Activated CD4-positive, alpha-beta T cell treated with anti-CD3 and anti-CD28 coated beads, Interleukin-2, amount 50 U/mL, for 16 hours (primary cell): ENCODE results near the gene PHF2.

Source experiments
- DNase-seq: peaks from one replicate; pipeline ENCODE4 v3.0.0-alpha.2; 2020

Gene PHF2

DNA sequence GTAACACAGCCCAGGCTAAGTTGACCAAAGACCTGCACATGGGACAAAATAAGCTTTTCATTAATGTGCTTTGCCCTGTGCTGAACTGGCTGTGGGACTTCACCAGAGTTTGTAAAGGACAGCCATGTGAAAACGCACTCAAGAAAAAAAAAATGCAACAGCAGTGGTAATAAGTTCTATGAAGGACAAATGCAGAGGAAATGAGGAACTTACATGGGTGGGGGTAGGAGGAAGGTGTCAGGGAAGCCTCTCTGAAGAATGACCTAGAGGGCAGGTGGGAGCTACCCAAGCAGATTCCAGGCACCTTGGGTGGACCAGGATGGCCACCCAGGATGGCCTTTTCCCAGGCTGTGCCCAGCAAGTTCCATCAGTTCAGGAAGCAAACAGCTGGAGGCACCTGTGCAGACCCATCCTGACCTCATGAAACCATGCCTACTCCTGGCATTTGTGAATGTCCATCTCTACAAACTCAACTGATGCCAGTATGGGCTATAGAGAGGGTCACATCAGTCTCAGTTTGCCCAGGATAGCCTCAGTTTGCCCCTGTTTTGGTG is 6.7 kb upstream of the PHF2 start:
- no peak for DNase-seq

DNA sequence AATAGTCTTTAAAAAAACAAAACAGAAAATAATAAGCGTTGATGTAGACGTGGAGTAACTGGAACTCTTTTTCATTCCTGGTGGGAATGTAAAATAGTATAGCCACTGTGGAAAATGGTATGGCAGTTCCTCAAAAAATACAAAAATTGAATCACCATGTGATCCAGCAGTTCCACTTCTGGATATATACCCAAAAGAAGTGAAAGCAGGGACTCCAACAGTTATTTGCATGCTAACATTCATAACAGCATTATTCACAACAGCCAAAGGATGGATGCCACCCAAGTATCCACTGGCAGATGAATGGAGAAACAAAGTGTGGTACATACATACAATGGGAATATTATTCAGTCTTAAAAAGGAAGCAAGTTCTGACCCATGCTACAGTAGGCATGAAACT is 4.2 kb upstream of the PHF2 start:
- DNase-seq = no peak

DNA sequence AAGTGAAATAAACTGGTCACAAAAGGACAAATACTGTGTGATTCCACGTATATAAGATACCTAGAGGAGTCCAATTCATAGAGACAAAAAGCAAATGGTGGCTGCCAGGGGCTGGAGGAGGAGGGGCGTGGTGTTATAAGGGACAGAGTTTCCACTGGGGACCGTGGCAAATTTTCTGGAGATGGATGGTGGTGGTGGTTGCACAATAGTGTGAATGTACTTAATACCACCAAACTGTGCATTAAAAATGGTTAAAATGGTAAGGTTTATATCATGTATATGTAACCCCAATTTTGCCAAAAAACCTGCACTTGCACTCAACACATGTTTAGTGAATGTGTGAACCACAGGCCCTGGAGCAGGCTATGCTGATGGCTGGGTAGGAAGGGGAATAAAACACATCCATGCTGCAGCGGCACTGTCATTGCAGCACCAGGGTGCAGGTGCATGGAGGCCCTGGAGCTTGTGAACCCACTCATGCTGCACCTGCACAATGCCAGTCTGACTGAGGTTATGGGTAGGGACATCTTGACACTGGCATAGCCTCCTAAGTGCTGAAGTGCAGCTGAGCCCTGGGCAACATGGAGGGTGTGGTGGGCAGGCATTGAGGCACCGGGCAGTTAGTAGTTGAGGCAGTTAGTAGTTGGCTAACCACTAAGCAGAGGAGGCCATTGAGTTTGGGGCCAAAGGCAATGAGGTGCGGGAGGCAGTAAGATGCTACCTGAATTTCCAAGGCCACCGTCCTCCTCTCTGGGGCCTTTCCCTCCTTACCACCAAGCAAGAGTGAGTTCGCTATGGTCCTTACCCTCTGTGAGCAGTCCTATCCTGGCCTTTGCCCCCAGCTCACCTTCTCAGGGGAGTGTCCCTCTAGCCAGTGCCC is 3.5 kb upstream of the PHF2 start:
- DNase-seq = no peak

DNA sequence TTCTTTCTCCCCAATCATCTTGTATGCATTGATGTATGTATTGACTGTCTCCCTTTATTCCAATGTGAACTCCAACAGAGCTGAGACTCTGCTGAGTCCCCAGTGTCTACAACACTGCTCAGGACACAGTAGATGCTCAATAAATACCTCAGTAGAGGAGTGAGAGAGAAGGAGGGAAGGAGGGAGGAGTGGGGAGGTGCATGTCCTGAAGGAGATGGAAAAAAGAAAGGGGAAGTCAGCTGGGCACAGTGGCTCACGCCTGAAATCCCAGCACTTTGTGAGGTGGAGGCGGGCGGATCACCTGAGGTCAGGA is 2.9 kb upstream of the PHF2 start:
- no peak for DNase-seq

DNA sequence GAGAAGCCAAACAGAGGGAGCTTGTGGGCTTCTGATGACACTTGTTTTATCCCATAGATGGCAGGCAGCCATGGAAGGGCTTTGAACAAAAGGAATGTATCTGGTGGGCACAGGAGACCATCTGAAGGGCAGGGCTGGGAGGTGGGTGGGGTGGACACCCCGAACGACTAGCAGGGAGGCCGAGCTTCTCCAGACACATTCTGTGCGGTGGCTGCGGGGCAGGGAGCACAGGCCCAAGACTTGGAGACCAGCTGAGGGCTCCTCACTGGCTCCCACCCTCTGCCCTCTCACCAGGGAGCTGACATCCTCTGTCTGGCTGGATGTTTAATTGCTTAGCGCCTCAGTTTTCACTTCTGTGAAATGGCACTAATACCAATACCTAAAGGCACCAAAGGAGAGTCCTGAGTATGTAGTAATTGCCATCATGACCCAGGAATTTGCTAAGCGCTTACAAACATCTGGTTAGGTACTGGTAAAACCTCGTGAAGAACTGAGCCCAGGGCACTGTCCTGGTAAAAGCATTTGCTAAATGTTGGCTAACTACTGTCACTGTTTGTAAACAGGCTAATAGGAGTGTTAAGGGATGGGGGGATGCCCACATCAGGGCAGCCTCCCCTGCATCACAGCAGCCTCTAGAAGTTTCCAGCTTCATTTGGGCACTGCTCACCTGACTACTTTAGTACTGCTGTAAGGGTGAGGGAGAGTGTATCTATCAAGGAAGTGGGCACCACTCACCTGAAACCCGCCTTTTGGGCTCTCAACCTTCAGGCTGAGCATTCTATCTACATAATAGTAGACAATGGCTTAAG is 2.1 kb upstream of the PHF2 start:
- DNase-seq = no peak

DNA sequence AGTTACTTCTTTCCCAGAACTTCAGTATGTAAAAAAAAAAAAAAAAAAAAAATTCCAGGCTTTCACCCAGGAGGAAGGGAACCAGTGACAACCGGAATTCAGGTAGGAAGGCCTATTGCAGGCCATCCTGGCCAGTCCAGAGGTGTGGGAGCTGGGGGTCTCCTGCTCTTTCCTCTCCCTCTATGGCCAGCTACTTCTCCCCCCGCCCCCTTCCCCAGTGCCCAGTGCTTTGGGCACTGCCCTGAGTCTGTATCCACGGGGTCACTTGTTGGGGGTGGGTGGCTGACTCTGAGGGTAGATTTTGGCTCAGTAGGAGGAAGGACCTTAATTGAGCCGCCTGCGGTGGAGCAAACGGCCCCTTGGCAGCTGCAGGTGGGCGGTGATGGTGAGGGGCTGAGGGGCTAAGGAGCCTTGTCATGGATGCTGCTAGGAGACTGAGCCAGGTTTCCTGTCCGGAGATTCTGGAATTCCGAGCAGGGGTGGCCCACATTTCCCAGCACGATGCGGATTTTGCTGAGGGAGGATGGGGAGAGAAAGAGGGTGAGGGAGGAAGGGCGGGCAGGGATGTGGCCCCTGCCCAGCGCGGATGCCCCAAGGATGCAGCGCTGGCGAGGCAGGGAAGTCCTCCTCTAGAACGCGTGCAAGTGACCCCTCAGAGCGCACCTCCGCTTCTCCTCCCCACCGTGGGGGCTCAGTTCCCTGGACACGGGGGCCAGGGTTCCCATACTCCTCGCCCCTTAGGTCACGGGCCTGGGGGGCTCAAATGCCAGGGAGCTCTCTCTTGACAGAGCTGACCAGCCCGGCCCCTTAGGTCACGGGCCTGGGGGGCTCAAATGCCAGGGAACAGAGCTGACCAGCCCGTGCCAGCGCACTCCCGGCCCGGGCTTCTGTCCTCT is 1.2 kb upstream of the PHF2 start:
- DNase-seq = no peak

DNA sequence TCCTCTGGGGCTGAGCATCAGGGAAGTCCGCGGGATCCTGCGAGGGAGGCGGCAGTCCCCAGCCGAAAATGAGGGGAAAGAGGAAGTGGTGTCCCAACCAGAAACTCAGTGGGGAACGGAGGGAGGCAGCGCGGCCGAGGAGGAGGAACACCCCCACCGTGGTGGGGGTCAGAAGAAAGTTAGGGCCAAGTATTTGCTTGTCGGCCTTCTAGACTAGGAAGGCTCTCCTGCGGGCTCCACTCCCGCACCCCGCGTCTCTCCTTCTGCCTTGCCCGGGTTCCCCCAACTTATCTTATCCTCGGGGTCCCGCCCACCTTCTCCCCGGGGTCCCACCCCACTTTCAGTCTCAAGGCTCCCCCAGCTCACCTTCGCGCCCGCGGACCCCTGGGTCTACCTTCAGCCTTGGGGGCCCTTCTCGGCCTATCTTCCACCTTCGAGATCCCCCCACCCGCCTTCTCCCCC is 557 bp upstream of the PHF2 start:
- DNase-seq = peak; percentile 38

DNA sequence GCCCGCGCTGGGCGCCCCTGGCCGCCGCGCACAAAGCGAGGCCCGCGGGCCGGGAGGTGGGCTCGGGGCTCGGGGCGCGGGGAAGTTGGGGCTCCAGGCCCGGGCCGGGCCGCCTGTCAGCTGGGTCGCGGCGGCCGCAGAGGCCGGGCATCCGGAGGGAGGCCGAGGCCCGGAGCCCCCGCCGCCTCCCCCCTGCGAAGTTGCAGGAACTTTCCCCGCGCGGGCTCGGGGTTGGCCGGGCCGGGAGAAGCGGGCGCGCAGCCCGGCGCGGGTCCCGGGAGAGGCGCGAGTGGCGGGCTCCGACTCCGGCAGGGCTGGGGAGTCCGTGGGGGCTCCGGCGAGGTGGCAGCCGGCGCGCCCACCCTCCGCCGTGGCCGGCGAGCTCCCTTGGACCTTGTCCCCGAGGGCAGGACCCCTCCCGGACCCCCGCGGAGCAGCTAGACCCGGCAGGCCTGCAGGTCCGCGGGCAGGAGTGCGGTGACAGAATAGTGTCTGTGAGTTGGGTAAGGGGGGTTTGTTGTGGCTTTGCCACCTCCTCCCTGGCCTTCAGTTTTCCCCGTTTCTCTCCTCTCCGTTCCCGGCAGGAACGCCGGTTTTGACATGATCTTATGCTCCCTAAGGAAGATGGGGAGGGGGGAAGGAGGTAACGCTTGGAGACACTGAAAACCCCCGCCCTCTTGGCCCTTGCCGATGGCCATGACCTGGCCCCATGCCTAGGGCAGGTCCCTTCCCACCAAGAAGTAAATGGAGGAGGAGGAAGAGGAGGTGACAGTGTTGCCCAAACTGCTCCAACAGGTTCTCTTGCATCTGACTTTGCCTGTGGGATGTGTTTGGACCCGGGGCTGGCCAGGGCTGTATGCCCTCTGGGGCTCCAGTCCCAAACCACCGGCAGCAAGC is 942 bp downstream of the PHF2 start:
- no peak for DNase-seq

DNA sequence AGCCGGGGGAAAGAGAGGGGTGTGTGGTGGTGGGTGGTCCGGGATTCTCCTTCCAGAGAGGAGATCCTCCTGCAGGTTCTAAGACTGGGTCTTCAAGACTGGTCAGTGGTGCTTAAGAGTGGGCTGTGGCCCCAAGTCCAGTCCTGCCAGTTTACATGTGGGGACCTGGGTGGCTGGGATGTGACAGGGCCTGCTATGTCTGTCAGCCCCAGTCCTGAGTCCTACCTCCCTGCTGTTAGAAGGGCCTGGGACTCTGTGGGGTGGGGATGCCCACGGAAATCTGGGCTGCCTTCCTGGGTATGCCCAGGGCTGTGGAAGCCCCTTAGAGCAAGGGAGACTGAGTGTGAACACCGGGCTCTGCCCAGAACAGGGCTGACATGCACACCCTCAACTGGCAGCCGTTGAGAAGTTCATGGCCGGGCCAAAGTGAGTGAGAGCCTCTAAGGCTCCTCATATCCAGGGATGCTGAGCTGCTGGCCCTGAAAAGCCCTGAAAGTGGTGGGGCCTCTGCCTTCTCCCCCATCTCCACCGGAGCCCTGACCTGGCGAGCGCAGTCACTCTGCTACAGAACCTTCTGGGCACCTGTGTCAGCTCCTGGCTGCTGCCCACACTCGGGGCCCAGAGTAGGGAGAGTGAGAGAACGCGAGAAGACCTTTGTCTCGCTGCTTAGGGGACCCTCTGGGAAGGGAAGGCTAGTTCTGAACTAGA is 1.7 kb downstream of the PHF2 start:
- DNase-seq = no peak

DNA sequence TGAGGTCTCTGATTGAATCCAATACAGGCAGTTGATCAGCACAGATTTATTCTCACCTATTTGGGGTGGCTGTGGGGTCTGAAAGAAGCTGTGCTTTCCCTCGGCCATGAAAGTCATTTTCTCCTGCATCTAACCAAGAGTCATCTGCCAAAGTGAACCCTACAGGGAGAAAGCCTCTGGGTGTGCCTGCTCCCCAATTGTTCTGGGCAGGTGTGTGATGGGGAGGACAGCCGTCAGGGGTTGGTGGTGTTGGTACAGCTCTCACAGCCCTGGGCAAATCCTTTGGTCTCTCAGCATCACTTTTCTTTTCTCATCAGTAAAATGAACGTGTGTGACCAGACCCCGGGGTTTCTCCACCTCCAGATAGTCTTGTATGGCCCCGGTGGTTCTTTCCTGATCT is 2.5 kb downstream of the PHF2 start:
- DNase-seq = no peak

DNA sequence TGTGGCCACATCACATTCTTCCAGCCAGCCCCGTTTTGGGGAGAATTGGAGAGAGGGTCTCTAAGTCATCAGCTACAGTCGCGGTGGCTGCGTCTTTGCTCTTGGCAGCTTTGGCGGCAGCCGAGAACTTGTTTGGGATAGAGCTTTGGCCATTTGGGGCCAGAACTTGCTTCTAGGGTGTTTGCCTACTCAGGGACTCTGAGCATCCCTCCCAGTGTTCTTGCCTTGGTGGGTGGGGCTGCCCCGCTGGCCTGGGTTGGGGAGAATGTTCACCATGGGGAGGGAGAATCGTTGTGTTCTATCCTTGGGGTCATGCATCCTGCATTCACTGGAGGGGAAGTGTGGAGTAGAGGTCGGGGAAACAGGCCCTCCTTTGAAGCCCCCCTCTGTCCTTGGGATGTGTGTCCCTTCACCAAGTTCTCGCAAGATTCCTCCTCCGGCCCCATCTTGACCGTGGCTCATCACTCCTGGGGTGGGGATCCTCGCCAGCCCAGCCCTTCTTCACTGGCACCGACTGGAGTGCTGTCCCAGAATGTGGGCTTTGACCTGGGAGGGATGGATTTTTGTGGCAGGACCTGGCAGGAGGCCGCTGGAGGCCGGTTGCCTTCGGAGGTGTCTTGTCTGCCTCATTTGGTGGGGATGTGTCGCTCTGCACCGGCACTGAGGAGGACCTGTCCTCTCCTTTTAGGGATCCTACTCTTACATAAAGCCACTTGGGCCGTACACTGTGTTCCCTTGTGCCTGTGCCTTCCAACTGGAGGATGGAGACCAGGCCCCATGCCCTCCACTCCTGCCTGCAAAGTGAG is 3.5 kb downstream of the PHF2 start:
- DNase-seq = no peak

DNA sequence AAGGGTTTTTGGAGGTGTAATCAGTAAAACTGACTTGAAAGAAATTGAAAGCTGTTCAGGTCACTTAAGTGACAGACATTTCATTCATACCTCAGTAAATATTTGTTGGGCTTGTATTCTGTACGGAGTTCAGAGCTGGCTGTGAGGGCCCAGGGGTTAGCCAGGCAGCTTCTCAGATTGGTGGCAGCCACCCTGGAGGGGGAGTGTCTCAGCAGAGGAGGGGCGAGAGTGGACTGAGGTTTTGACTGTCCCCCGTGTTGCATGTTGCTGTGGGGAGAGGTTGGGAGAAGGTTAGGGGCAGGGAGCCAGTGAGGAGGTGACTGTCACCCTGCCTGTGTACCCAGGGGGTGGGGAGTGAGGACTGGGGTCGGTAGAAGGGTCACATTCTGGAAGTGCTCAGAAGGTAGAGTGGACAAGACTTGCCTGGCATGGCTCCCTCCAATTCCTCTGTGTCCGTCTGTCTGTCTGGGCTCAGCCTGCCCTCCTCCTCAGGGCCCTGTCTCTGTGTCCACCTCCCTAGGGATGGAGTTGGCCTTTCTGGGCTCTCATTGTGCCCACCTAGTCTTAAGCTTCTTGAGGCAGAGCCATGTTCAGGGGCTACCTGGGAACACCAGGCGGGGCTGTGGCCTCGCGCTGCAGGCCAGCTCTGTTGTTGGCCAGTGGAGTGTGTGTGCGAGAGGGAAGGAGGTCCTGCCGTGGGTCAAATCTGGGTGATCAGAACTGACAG is 4.4 kb downstream of the PHF2 start:
- DNase-seq = no peak

DNA sequence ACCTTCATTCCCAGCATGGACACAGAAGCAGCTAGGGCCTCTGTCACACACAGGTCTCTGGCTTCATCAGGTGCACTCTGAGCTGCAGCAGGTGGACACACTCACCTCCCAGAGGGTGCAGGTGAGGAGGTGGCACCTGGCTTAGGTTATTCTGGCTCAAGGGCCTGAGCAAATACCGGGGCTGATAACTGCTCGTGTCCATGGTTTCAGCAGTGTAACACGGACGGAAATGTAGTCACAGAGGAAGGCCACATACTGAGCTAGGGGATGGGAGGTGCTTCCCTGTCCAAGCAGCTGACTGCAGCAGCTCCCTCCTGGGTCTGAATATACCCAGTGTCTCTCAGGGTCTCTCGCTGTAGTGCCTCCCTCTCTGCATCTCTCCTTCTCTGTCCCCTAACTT is 5.7 kb downstream of the PHF2 start:
- DNase-seq = no peak

DNA sequence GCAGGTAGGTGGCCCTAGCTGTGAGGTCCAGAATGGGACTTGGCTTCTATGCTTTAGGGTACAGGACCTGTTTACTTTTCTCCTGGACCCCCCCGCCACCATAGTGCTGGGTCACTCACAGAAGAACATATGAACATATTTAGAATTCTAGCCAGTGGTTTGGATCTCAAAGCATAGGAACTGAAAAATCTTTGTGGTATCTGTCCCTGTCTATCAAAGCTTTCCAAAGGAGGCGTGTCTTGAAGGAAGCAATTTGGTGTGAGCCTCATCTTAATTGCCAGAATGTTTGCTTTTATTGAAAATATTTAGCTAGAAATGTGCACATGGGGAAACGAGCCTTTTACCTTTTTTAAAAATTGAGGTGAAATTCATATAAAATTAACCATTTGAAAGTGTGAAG is 6.2 kb downstream of the PHF2 start:
- no peak for DNase-seq

DNA sequence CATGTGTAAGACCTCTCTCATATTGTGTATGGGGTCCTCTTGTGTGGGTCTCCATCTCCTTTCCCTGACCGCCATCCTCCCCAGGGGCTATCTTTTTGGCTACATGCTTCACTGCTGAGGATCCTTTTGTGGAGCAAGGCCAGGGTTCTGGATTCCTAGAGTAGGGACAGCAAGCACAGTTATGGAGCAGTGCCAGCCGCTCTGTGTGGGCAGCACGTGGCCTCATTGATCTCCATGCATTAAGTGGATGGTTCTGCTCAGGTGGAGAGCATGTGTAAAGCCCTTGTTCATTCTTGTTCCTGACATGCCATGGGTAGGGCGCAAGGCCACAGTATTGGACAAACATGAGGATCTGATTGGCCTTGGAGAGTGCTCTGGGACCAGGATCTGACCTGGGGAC is 8.9 kb downstream of the PHF2 start:
- no peak for DNase-seq

DNA sequence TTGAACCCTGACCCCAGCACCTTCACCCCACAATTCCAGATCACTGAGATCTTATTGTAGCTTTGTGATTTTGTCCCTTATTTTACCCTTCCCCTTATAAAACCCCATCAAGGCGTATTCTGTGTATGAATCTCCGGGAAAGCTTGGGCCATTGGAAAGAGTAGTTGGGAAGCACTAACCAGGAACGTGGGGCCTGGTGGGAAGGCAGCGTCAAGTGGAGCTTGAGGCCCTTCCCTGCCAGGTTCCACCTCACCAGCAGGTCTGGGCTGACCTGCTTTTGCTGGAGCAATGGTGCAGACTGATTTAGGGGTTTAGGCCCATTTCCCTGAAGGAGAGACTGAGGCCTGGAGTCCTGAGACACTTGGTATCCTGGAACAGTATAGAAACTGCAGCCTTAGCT is 9.3 kb downstream of the PHF2 start:
- DNase-seq = no peak

DNA sequence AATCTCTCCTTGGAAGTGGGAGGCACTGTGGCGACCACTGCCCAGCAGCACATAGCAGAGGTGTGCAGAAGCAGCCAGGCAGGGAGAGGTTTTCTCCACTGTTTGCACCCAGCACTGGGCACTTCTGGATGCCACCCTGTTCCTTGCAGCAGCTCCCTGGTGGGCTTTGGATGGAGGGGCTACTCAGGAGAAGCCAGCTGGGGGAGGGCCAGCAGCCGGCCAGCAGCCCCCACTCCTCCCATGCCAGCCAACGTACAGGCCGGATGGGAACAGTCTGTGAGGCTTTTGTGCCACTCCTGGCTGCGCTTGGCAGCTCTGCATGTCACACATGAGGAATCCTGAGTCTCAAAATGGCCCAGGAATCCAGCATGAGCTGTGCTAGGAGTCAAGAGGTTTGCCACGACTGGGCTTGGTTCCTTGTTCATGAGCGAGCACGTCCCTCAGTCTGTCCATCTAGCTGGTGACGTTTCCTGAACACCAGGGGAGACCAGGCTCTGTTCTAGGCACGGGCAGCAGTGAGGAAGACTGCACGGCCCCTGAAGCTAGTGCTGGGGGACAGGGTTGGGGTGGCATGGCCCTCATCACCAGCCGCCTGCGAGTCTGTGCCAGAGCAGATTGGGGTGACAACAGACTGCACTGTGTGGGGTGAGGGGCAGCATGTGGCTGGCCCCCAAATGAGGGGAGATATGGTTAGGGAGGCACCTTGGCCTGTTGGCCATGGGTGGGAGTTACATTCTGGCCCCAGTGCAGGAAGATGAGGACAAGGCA is 10.1 kb downstream of the PHF2 start:
- DNase-seq = no peak

DNA sequence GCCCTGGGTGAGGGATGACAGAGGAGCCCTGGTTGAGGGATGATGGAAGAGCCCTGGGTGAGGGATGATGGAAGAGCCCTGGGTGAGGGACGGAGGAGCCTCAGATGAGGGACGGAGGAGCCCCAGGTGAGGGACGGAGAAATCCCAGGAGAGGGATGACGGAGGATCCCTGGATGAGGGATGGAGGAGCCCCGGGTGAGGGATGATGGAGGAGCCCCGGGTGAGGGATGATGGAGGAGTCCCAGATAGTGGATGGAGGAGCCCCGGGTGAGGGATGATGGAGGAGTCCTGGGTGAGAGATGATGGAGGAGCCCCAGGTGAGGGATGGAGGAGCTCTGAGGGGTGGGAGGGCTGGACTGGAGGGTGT is 10.9 kb downstream of the PHF2 start:
- DNase-seq = no peak
